ENCODE results near the gene MOB1B. TPM values are rescaled to one million over a fixed set of nuclear protein-coding genes. Genes with fewer than 3 reads are reported as not detected.
A peak's percentile ranks its signal among the peaks of the same experiment; 100 is the strongest.

The MOB1B gene
- 10 to 100 TPM; 11.0 to 15.6 TPM for total RNA-seq

DNA sequence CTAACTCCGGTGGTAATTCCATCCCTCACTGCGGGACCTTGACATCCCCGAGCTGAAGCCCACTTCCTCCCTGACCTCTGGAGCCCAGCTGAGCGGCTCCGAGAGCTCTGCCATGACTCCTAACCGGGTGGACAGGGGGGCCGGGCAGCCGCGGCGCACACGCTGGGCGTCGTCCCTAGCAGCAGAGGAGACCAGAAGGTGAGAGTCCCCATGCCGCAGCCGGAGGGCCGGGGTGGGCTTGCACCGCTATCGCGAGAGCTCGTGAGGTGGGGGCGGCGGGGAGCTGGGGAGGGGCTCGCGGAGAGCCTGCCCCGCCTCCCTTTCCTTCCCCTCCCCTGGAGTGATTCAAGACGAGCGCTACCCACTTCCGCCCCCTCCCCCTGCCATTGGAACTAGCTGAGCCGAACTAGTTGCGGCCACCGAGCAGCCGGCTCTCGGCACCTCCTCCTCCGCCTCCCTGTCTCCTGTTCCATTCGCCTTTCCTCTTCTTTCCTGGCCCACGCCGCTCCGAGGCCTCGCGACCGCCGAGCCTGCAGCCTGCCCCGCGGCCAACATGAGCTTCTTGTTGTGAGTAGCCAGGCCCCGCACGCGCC is at the start of gene MOB1B:
MOB1B (plus strand) TSS at position 386 of the 593 bp plus-strand sequence; CDS start at position 554, 168 bp downstream.
- Histone ChIP-seq H3K27me3 (no peaks in the 10 kb centered on the region), H3K36me3 (no peaks in the 10 kb centered on the region), H3K4me3 (peak within 1 kb of the TSS; percentile 76), H3K9me3 (no peaks in the 10 kb centered on the region), H3K4me1 (no peaks in the 10 kb centered on the region), H3K9ac (ENCODE audit: low read depth in 2 of 2, low read length in 2 of 2) (peak within 1 kb of the TSS; percentile 77 to 83), H3K27ac (peak within 1 kb of the TSS; percentile 76)
- TF ChIP-seq, protein P1, sequence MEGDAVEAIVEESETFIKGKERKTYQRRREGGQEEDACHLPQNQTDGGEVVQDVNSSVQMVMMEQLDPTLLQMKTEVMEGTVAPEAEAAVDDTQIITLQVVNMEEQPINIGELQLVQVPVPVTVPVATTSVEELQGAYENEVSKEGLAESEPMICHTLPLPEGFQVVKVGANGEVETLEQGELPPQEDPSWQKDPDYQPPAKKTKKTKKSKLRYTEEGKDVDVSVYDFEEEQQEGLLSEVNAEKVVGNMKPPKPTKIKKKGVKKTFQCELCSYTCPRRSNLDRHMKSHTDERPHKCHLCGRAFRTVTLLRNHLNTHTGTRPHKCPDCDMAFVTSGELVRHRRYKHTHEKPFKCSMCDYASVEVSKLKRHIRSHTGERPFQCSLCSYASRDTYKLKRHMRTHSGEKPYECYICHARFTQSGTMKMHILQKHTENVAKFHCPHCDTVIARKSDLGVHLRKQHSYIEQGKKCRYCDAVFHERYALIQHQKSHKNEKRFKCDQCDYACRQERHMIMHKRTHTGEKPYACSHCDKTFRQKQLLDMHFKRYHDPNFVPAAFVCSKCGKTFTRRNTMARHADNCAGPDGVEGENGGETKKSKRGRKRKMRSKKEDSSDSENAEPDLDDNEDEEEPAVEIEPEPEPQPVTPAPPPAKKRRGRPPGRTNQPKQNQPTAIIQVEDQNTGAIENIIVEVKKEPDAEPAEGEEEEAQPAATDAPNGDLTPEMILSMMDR (IDR thresholded peaks at IDR 0.05), result peak; percentile 18
- intact Hi-C loops (cut with DNase I), result loop anchor here (10.0 kb wide), 1 partner anchor 93 kb away; the partner anchor contains the start of gene DCK
- peak; percentile 89 for DNase-seq

DNA sequence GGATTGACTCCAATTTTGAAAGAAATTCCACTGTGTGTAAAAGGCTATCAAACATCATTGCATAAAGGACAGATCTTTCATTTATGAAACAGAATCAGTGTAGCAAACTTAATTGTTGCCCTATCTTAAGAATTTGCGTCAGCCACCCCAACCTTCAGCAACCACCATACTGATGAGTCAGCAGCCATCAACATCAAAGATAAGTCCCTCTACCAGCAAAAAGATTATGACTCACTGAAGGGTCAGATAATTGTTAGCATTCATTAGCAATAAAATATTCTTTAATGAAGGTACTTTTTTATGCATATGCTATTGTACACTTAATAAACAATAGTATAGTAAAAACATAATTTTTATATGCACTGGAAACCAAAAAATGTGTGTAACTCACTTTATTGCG is 46.7 kb upstream of the MOB1B start:
- DNase-seq, result no peak
- no peak overlapping the region for H3K9ac ChIP-seq (ENCODE audit: low read depth in 2 of 2, low read length in 2 of 2)
- intact Hi-C loops (cut with DNase I), result no loop called here
- no peaks in the 10 kb centered on the region for H3K4me1 ChIP-seq
- no peak overlapping the region for H3K4me3 ChIP-seq
- H3K27ac ChIP-seq, result no peak overlapping the region
- H3K9me3 ChIP-seq, result no peaks in the 10 kb centered on the region
- TF ChIP-seq, protein P1 (IDR thresholded peaks at IDR 0.05), result no peak
- no peaks in the 10 kb centered on the region for H3K27me3 ChIP-seq
- H3K36me3 ChIP-seq, result no peaks in the 10 kb centered on the region

DNA sequence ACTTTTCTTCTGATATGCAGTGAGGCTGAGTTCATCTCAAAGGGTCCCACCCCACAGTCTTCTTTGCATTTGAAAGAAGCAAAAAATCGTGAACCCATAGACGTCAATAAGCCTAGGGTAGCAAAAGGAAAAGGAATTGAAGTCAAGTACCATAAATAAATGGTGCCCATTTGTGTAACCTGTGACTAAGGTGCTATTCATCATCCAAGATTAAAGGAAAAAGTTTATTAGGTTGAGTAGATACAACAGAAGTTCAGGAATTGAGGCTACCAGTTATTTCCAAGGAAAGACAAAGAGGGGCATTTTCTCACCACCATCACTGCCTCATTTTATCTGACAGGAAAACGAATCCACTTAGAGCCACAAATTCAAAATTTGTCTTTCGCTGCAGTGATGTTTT is 43.7 kb upstream of the MOB1B start:
- Histone ChIP-seq H3K36me3 (no peaks in the 10 kb centered on the region), H3K9me3 (no peaks in the 10 kb centered on the region), H3K27ac (no peak overlapping the region), H3K9ac (ENCODE audit: low read depth in 2 of 2, low read length in 2 of 2) (no peak overlapping the region), H3K4me3 (no peak overlapping the region), H3K4me1 (no peaks in the 10 kb centered on the region), H3K27me3 (no peaks in the 10 kb centered on the region)
- TF ChIP-seq, protein P1 (IDR thresholded peaks at IDR 0.05), result no peak
- intact Hi-C loops (cut with DNase I), result no loop called here
- no peak for DNase-seq

DNA sequence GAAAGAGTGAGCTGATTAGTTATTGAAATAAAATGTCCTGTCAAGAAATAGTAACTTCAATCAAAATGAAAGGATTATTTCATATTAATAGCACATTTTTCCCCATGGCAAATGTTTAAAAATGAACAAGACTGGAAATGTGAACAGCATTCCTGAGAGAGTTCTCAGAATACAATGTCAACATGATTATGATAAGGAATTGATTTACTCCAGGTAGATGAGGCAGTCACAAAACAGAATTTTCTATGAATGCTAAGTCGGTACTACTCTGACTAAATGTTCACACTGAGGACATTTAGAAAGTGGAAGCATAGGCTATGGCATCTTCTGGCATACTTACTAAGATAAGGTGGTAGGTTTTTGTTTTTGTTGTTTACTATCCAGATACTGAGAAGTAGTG is 43.1 kb upstream of the MOB1B start:
- H3K27ac ChIP-seq, result no peak overlapping the region
- H3K36me3 ChIP-seq, result no peaks in the 10 kb centered on the region
- H3K4me1 ChIP-seq, result no peaks in the 10 kb centered on the region
- H3K9me3 ChIP-seq, result no peaks in the 10 kb centered on the region
- H3K9ac ChIP-seq (ENCODE audit: low read depth in 2 of 2, low read length in 2 of 2), result no peak overlapping the region
- intact Hi-C loops (cut with DNase I), result no loop called here
- H3K4me3 ChIP-seq, result no peak overlapping the region
- H3K27me3 ChIP-seq, result no peaks in the 10 kb centered on the region
- no peak for DNase-seq
- TF ChIP-seq, protein P1 (IDR thresholded peaks at IDR 0.05), result no peak

DNA sequence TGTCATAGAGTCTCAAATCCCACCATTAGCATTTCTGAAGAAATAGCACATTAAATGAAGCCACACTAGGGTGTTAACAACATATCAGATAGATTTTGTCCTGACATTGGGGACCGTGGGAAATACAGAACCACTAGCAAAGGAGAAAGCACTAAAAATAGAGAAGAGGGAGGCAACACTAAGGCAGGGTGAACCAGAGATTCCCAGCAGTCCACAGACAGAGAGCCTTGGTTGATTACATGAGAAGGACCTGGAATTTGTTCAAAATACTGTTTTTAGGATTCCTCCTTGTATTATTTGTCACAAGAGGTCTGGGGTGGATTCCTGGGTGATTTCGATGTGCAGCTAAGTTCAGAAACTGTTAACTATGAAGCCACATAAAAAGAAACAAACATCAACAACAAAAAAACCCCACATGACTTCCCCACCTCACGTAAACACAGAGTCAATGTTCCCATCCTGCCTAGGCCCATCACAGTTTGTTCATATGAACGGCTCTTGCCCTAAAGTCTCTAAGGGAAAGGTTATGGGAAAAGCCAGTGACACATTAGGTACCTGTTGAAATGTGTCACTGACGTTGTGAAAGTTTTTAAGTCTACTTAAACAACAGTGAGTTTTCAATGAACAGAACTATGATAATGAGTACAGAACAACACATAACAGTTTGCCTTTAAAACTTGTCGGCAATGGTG is 38.9 kb upstream of the MOB1B start:
- Histone ChIP-seq H3K36me3 (no peaks in the 10 kb centered on the region), H3K4me3 (no peak overlapping the region), H3K27me3 (no peaks in the 10 kb centered on the region), H3K9me3 (no peaks in the 10 kb centered on the region), H3K9ac (ENCODE audit: low read depth in 2 of 2, low read length in 2 of 2) (no peak overlapping the region), H3K27ac (no peak overlapping the region), H3K4me1 (no peaks in the 10 kb centered on the region)
- TF ChIP-seq, protein P1 (IDR thresholded peaks at IDR 0.05), result no peak
- no peak for DNase-seq
- intact Hi-C loops (cut with DNase I), result no loop called here

Measured in colonic mucosa (tissue), 4 donors.